IMR-90 (cell line): ENCODE measurements around the gene ARSD. TPM values are rescaled to one million over a fixed set of nuclear protein-coding genes. Genes with fewer than 3 reads are reported as not detected.
A peak's percentile ranks its signal among the peaks of the same experiment; 100 is the strongest.

Source experiments
- ATAC-seq: fragments of 200-7000 bp; cut with Tn5 transposase; 2 replicates; pipeline ENCODE4 v1.9.1; 2020; ENCODE audit warnings: low read depth, mild to moderate bottlenecking, moderate library complexity
- BruUV-seq: library from RNA; stranded (reverse); fragments of 400-500 nt; replicated peaks from 2 replicates; lab custom pipeline; 2021; lab: Mats Ljungman, UMichigan
- CTCF ChIA-PET: fragments of 300-600 bp; formaldehyde crosslinking; extraction: SDS; loops from one replicate; lab custom pipeline; 2021; ENCODE audit warnings: antibody characterized with exemption; lab: Yijun Ruan, JAX
- POLR2A ChIA-PET: fragments of 300-600 bp; sonication (Branson Sonifier 250); formaldehyde crosslinking; loops from one replicate; lab custom pipeline; 2022; ENCODE audit warnings: antibody characterized with exemption; ENCODE audit not compliant: unreplicated experiment; lab: Charles Lee
- DNase-seq: peaks from one replicate; pipeline ENCODE4 v3.0.0; 2013
- H2AFZ ChIP-seq: replicated peaks from 2 replicates; pipeline ENCODE3; 2013; ENCODE audit warnings: low read length, mild to moderate bottlenecking; ENCODE audit not compliant: poor library complexity
- H2AK5ac ChIP-seq: 2 replicates; pipeline ENCODE4 v1.6.1; 2013; ENCODE audit warnings: low read depth, low read length, inconsistent platforms
- H2AK9ac ChIP-seq: replicated peaks from 2 replicates; pipeline ENCODE3; 2013; ENCODE audit warnings: mild to moderate bottlenecking, low read depth, low read length, moderate library complexity; ENCODE audit not compliant: poor library complexity
- H2BK120ac ChIP-seq: 2 replicates; pipeline ENCODE4 v1.6.1; 2013; ENCODE audit warnings: low read depth, low read length, inconsistent platforms
- H2BK15ac ChIP-seq: 3 replicates; pipeline ENCODE4 v1.6.1; 2013; ENCODE audit warnings: low read depth, low read length, inconsistent platforms
- H2BK20ac ChIP-seq: 2 replicates; pipeline ENCODE4 v1.6.1; 2013; ENCODE audit warnings: low read depth, mild to moderate bottlenecking, inconsistent platforms, low read length, moderate library complexity
- H2BK5ac ChIP-seq: 2 replicates; pipeline ENCODE4 v1.6.1; 2013; ENCODE audit warnings: mild to moderate bottlenecking, low read depth, low read length, inconsistent platforms; ENCODE audit not compliant: poor library complexity, severe bottlenecking
- H3K14ac ChIP-seq: replicated peaks from 2 replicates; pipeline ENCODE4 v1.6.1; 2013; ENCODE audit warnings: low read depth, low read length, inconsistent platforms
- H3K18ac ChIP-seq: 2 replicates; pipeline ENCODE4 v1.6.1; 2013; ENCODE audit warnings: low read depth, low read length, control low read depth
- H3K23ac ChIP-seq: 2 replicates; pipeline ENCODE4 v1.6.1; 2013; ENCODE audit warnings: low read depth, low read length, inconsistent platforms
- H3K27ac ChIP-seq: 2 replicates; pipeline ENCODE4 v1.5.1; 2013; ENCODE audit warnings: mild to moderate bottlenecking, control low read depth, low read length; ENCODE audit not compliant: insufficient read depth
- H3K27me3 ChIP-seq: 2 replicates; pipeline ENCODE4 v1.6.1; 2013; ENCODE audit warnings: low read length; ENCODE audit not compliant: control insufficient read depth, insufficient read depth
- H3K36me3 ChIP-seq: 2 replicates; pipeline ENCODE4 v1.6.1; 2013; ENCODE audit warnings: low read length, mixed read lengths; ENCODE audit not compliant: control insufficient read depth, insufficient read depth
- H3K4ac ChIP-seq: 2 replicates; pipeline ENCODE4 v1.6.1; 2013; ENCODE audit warnings: low read depth, low read length, inconsistent platforms
- H3K4me1 ChIP-seq: 2 replicates; pipeline ENCODE4 v1.6.1; 2013; ENCODE audit warnings: low read length, mixed read lengths; ENCODE audit not compliant: control insufficient read depth, insufficient read depth
- H3K4me2 ChIP-seq: 2 replicates; pipeline ENCODE4 v1.6.1; 2013; ENCODE audit warnings: low read depth, mild to moderate bottlenecking, control low read depth, low read length, moderate library complexity
- H3K4me3 ChIP-seq: 2 replicates; pipeline ENCODE4 v1.5.1; 2013; ENCODE audit warnings: low read depth, mild to moderate bottlenecking, control low read depth, low read length, moderate library complexity; ENCODE audit not compliant: insufficient read depth
- H3K56ac ChIP-seq: 2 replicates; pipeline ENCODE4 v1.6.1; 2013; ENCODE audit warnings: low read length, inconsistent platforms; ENCODE audit not compliant: insufficient read depth; ENCODE audit errors: extremely low read depth
- H3K79me1 ChIP-seq, 2 experiments: 2 replicates each; pipeline ENCODE4 v1.6.1; 2013; ENCODE audit warnings: low read length in 2 of 2, inconsistent platforms in 1 of 2, low read depth in 1 of 2
- H3K9ac ChIP-seq: 2 replicates; pipeline ENCODE4 v1.6.1; 2013; ENCODE audit warnings: low read depth, low read length, control low read depth
- H3K9me1 ChIP-seq: 2 replicates; pipeline ENCODE4 v1.6.1; 2013; ENCODE audit warnings: low read length, inconsistent platforms; ENCODE audit not compliant: insufficient read depth
- H3K9me3 ChIP-seq: 2 replicates; pipeline ENCODE4 v1.6.1; 2013; ENCODE audit warnings: low read length; ENCODE audit not compliant: control insufficient read depth, insufficient read depth
- H4K20me1 ChIP-seq: 2 replicates; pipeline ENCODE4 v1.6.1; 2013; ENCODE audit warnings: low read length, inconsistent platforms; ENCODE audit not compliant: insufficient read depth
- H4K5ac ChIP-seq: 2 replicates; pipeline ENCODE4 v1.6.1; 2013; ENCODE audit warnings: mild to moderate bottlenecking, low read depth, low read length, control low read depth
- H4K8ac ChIP-seq, 2 experiments: 2 replicates each; pipeline ENCODE4 v1.6.1; 2013; ENCODE audit warnings: low read depth in 2 of 2, low read length in 2 of 2, control low read depth in 1 of 2, inconsistent platforms in 1 of 2
- H4K91ac ChIP-seq: 2 replicates; pipeline ENCODE4 v1.6.1; 2013; ENCODE audit warnings: low read depth, low read length, inconsistent platforms; ENCODE audit not compliant: insufficient read depth
- BHLHE40 ChIP-seq: fragments of 150-350 bp; IDR thresholded peaks from 2 replicates; pipeline ENCODE4 v1.6.1; 2016; ENCODE audit warnings: mild to moderate bottlenecking, low read depth, low read length
- CEBPB ChIP-seq: IDR thresholded peaks from 2 replicates; pipeline ENCODE4 v1.6.1; 2012; ENCODE audit warnings: low read depth, low read length, improper control_type of control experiment
- CHD1 ChIP-seq: IDR thresholded peaks from 2 replicates; pipeline ENCODE4 v1.6.1; 2012; ENCODE audit warnings: low read depth, low read length, improper control_type of control experiment
- MAZ ChIP-seq: IDR thresholded peaks from 2 replicates; pipeline ENCODE4 v1.6.1; 2012; ENCODE audit warnings: low read depth, mild to moderate bottlenecking, low read length, improper control_type of control experiment, moderate library complexity, borderline replicate concordance
- NFE2L2 ChIP-seq: fragments of 150-350 bp; IDR thresholded peaks from 2 replicates; pipeline ENCODE4 v1.6.1; 2016; ENCODE audit warnings: low read depth, mild to moderate bottlenecking, low read length
- WGBS, 2 experiments: methylation state at CpG; one replicate each; pipeline versions ENCODE4 v1.1.5 to v1.1.7; 2013; ENCODE audit warnings: missing lambda C conversion rate in 2 of 2; ENCODE audit not compliant: insufficient read length in 1 of 2; ENCODE audit errors: extremely low coverage in 2 of 2; 5-methylcytosine and 5-hydroxymethylcytosine counted together
- dilution Hi-C: fragments of 300-500 bp; cut with HindIII; formaldehyde crosslinking; loops from one replicate; pipeline ENCODE4 v1.14.3; 2018; ENCODE audit warnings: low sequenced_read_pairs; ENCODE audit not compliant: unreplicated experiment
- in situ Hi-C: fragments of 300-500 bp; cut with MboI; formaldehyde crosslinking; loops from 3 replicates; pipeline ENCODE4 v1.14.3; 2019; ENCODE audit warnings: low sequenced_read_pairs, inconsistent platforms, mixed read lengths
- intact Hi-C: fragments of 100-400 bp; cut with micrococcal nuclease; formaldehyde crosslinking; loops from 2 replicates; pipeline ENCODE4 v1.10.0; 2022
- polyA plus RNA-seq, 3 experiments: library from polyadenylated mRNA; depleted of rRNA; stranded (reverse); fragments of >200 nt; gene quantifications; 2 replicates each; pipeline ENCODE4 v1.2.3, GENCODE V29; 2012; ENCODE audit warnings: low replicate concordance in 1 of 3
- total RNA-seq: library from RNA; depleted of rRNA; stranded (reverse); fragments of >200 nt; gene quantifications from 2 replicates; pipeline ENCODE4 v1.2.3, GENCODE V29; 2012

Gene ARSD
- total and polyA plus RNA-seq, 2 of the 4 experiments (the other 2 are of a cell fraction) = 5.1 to 6.3 TPM

GRCh38 chrX:2934715-2935710 lies 5.9 kb upstream of the ARSD start:
- dilution Hi-C loops = no loop called here

More at GRCh38 chrX:2934715-2935710, 5.9 kb upstream of the ARSD start:
- H2BK120ac ChIP-seq = no peak overlapping the region
- no peak overlapping the region for H4K5ac ChIP-seq
- H3K36me3 ChIP-seq = no peaks in the 10 kb centered on the region
- no peak for DNase-seq
- no peaks in the 10 kb centered on the region for H3K79me1 ChIP-seq
- peaks cover 11% of the 10 kb centered on the region; the same call in 1 of the 2 replicates for H3K9me3 ChIP-seq
- no peak overlapping the region for H3K4me3 ChIP-seq
- no peak overlapping the region for H2BK5ac ChIP-seq
- H3K14ac ChIP-seq = no peak overlapping the region
- in situ Hi-C loops (no loop called here), intact Hi-C loops (no loop called here)
- ChIA-PET POLR2A (no interaction called here), CTCF (no interaction called here)
- H2BK15ac ChIP-seq = no peak overlapping the region
- BruUV-seq = no TSS peak
- no peak overlapping the region for H2AK5ac ChIP-seq
- H3K27ac ChIP-seq = no peak overlapping the region
- no peaks in the 10 kb centered on the region for H3K4me1 ChIP-seq
- no peak overlapping the region for H2AK9ac ChIP-seq
- H4K8ac ChIP-seq = no peak overlapping the region
- H3K56ac ChIP-seq = no peak overlapping the region
- H3K18ac ChIP-seq = no peak overlapping the region
- H3K4ac ChIP-seq = no peak overlapping the region
- 31% methylated on average over 3 of the region's 18 CpGs; no CpG with 5 or more reads in 1 of the 2 experiments for WGBS, 2 experiments
- H3K9me1 ChIP-seq = no peaks in the 10 kb centered on the region
- H4K91ac ChIP-seq = no peak overlapping the region
- no peak for ATAC-seq
- H3K9ac ChIP-seq = no peak overlapping the region
- TF ChIP-seq CEBPB (0 out of 2 replicates have a peak, but pooled peaks have one; percentile 7), MAZ (no peak), BHLHE40 (no peak), CHD1 (no peak), NFE2L2 (no peak)
- H3K27me3 ChIP-seq = no peaks in the 10 kb centered on the region
- H3K23ac ChIP-seq = no peak overlapping the region
- no peak overlapping the region for H2AFZ ChIP-seq
- H3K4me2 ChIP-seq = no peak overlapping the region
- H4K20me1 ChIP-seq = no peaks in the 10 kb centered on the region
- no peak overlapping the region for H2BK20ac ChIP-seq
